SKM-1 (cell line): ENCODE data around the gene TRAF4.
"Not testable (repeated sequence)": the region's sequence is repeated elsewhere in the genome, so short reads cannot be mapped to it uniquely, and the experiment has no call there.

Experiments
- DNase-seq: peaks from one replicate; lab custom pipeline; 2025; ENCODE audit not compliant: unreplicated experiment; lab: John Stamatoyannopoulos, UW

The TRAF4 gene

DNA sequence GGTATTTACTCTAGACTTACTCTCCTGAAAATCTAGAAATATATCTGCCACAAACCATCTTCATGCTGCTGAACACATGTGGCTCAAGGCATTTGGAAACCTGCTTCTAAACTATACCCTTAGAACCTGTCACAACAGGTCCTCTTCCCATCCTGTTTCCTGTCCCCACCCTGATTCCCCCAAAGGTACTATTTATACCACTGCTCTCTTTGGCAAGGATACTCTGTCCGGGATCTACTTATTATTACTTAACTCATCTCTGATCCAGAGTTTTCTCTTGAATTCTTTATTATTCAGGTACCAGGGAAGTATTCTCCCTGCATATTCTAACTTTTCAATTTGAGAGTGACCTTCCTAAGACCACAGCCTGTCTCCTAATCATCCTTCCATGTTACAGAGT lies 33.4 kb downstream of the TRAF4 start:
- no peak for DNase-seq

DNA sequence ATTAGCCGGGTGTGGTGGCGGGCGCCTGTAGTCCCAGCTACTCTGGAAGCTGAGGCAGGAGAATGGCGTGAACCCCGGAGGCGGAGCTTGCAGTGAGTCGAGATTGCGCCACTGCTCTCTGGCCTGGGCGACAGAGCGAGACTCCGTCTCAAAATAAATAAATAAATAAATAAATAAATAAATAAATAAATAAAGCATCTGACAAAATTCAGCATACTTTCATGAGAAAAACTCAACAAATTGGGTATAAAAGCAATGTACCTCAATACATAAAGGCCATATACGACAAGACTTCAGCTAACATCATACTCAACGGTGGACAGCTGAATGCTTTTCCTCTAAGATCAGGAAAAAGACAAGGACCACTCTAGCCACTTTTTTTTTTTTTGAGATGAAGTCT lies 35.8 kb downstream of the TRAF4 start:
- not testable (repeated sequence) for DNase-seq

DNA sequence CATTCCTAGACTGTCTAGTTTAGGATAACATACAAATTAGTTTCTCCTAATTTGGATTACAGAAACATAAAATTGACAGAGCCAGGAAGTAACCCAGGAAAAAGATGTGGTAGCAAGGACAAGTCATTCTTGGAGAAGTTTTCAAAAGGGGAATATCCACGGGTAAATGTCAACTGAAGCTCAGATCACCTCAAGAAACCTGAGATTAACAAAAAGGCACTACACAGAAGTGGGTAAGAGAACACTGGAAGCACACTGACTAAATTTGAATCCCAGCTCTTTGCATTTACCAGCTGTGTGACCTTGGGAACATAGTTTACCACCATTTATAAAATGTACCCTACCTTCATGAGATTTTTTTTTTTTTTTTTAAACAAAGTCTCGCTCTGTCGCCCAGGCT lies 39.4 kb downstream of the TRAF4 start:
- DNase-seq = no peak

DNA sequence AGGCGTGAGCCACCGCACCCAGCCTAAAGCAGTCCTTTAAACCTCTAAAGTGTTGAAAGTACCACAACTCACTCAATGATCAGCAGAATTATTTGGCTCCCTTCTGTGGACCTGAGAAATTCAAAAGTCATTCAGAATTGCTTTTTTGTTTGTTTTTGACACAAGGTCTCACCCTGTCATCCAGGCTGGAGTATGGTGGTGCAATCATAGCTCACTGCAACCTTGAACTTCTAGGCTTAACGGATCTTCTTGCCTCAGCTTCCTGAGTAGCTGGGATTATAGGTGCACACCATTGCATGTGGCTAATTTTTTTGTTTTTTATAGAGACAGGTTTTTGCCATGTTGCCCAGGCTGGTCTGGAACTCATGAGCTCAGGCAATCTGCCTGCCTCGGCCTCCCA lies 44.3 kb downstream of the TRAF4 start:
- DNase-seq = no peak

DNA sequence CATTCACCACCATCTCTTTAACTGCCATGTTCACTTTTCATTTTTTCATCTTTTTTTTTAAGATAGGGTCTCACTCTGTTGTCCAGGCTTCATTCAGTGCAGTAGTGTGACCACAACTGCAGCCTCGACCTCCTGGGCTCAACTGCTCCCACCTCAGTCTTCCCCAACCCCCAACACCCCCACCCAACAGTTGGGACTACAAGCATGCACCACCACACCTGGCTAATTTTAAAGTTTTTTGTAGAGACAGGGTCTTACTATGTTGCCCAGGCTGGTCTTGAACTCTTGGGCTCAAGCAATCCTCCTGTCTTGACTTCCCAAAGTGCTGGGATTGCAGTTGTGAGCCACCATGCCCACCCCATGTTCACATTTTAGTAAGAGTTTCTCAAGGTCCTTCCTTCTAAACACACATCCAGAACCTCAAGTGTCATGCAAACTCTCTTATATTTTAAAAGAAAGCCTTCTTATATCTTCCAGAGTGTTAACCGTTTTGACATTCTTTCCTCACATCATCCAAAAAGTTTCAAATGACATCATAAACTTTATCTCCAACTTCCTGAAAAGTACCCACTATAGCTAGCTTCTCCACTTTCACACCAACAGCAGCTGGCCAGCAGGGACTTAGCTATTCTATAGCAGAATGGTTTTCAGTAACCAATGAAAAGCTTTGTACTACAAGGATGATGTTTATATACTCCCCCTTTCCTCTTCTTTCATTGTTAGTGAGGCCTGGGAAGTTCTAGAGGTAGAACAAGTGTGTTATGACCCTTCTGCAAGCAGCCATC lies 49.3 kb downstream of the TRAF4 start:
- DNase-seq = peak; percentile 21

DNA sequence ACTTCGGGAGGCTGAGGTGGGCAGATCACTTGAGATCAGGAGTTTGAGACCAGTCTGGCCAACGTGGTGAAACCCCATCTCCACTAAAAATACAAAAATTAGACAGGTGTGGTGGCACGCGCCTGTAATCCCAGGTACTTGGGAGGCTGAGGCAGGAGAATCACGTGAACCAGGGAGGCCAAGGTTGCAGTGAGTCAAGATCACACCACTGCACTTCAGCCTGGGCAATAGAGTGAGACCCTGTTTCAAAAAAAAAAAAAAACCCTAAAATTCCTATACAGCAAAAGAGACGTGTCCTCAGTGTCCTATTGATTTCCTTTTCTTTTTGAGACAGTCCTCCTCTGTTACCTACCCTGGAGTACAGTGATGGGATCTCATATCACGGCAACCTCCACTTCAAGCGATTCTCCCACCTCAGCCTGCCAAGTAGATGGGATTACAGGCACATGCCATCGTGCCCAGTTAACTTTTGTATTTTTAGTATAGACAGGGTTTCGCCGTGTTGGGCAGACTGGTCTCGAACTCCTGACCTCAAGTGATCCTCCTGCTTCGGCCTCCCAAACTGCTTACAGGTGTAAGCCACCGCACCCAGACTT lies 51.1 kb downstream of the TRAF4 start:
- not testable (repeated sequence) for DNase-seq

DNA sequence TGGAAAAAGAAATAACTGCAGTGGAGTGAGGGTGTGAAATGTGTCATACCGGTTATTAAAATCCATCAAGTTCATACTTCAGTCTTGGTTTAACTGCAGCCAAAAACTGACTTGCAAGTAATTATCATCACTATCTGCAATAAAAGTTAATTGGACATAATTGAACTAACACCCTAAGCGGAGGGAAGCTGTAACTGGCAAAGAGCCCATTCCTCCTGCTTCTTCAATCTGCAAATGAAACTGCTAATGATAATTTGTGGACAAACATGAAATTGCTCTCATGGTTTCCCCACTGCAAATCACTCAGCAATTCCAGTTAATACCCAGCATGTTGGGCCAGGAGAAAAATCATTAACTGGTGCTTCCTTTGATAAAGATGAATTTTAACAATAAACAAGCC lies 52.3 kb downstream of the TRAF4 start:
- DNase-seq = no peak
